Muscle of leg (tissue), 11 donors: ENCODE data around the gene KIF5A. TPM values are rescaled to one million over a fixed set of nuclear protein-coding genes. Genes with fewer than 3 reads are reported as not detected.
A peak's percentile ranks its signal among the peaks of the same experiment; 100 is the strongest.
"Not testable (repeated sequence)": the region's sequence is repeated elsewhere in the genome, so short reads cannot be mapped to it uniquely, and the experiment has no call there.

Experiments
- DNase-seq: peaks from one replicate; pipeline ENCODE4 v3.0.0; 2013
- H3K27ac ChIP-seq: one replicate; pipeline ENCODE4 v1.5.1; 2013; ENCODE audit warnings: mild to moderate bottlenecking, low read length, control low read depth
- H3K27me3 ChIP-seq: one replicate; pipeline ENCODE4 v1.6.1; 2013; ENCODE audit warnings: low read length; ENCODE audit not compliant: control insufficient read depth, insufficient read depth
- H3K36me3 ChIP-seq: one replicate; pipeline ENCODE4 v1.6.1; 2013; ENCODE audit warnings: low read length; ENCODE audit not compliant: control insufficient read depth, insufficient read depth
- H3K4me1 ChIP-seq: one replicate; pipeline ENCODE4 v1.6.1; 2013; ENCODE audit warnings: low read length; ENCODE audit not compliant: control insufficient read depth, insufficient read depth
- H3K4me3 ChIP-seq: one replicate; pipeline ENCODE4 v1.5.1; 2013; ENCODE audit warnings: low read length, control low read depth
- H3K9me3 ChIP-seq: replicated peaks from 2 replicates; pipeline ENCODE4 v1.6.1; 2013; ENCODE audit warnings: low read depth, low read length; ENCODE audit not compliant: control insufficient read depth
- WGBS: methylation state at CpG from one replicate; pipeline ENCODE4 v1.1.5; 2013; ENCODE audit warnings: missing lambda C conversion rate; ENCODE audit not compliant: insufficient coverage; 5-methylcytosine and 5-hydroxymethylcytosine counted together
- polyA plus RNA-seq, 8 donors: library from polyadenylated mRNA; unstranded; fragments of 120-200 nt; gene quantifications; one replicate each; pipeline versions ENCODE4 v1.2.1 to v1.2.3, GENCODE V29; 2013; ENCODE audit warnings: inconsistent platforms in 1 of 8, low replicate concordance in 1 of 8; ENCODE audit not compliant: insufficient read length in 8 of 8, insufficient read depth in 1 of 8
- total RNA-seq: library from RNA; stranded (reverse); fragments of 120-200 nt; gene quantifications from one replicate; pipeline ENCODE4 v1.2.4, GENCODE V29; 2013

Gene KIF5A
- total and polyA plus RNA-seq, 9 donors, result 0.04 to 0.85 (median 0.11) TPM; not detected in 1

DNA sequence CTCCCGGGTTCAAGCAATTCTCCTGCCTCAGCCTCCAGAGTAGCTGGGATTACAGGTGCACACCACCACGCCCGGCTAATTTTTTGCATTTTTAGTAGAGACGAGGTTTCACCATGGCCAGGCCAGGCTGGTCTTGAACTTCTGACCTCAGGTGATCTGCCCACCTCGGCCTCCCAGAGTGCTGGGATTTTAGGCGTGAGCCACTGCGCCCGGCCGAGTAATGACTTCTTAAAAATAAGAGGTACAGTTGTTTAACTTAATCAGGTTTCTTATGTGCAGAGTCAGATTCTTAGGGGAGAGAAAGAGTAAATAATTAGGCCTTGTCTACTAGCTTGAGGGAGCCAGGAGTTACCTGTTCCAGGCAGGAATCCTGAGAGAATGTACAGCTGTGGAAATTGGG is 35.6 kb upstream of the KIF5A start:
- Histone ChIP-seq H3K4me1 (peaks cover 14% of the 10 kb centered on the region), H3K36me3 (peaks cover 82% of the 10 kb centered on the region)
- not testable (repeated sequence) for DNase-seq, H3K27me3 ChIP-seq, H3K27ac ChIP-seq, H3K4me3 ChIP-seq, H3K9me3 ChIP-seq
- 92% methylated on average over 9 of the region's 9 CpGs for WGBS

DNA sequence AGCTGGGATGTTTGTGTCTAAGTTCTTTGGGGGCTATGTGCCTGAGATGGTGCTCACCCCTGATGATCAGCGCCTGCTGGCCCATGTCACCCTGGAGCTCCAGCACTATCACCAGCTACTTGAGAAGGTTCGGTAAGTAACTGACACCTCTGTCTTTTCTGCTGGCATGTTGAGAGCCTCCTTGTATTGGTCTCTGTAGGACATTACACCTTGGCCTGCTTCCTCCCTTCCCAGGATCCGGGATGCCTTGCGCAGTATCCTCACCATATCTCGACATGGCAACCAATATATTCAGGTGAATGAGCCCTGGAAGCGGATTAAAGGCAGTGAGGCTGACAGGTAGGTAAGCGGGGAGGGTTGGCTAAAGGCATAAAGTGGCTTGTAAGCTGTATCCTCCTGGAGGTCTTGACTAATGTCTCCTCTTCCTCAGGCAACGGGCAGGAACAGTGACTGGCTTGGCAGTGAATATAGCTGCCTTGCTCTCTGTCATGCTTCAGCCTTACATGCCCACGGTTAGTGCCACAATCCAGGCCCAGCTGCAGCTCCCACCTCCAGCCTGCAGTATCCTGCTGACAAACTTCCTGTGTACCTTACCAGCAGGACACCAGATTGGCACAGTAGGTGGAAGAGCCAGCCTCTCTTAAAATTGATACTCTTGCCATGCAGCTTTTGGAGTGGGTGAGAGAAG is 35.0 kb upstream of the KIF5A start:
- 90% methylated on average over 6 of the region's 9 CpGs for WGBS
- Histone ChIP-seq H3K27ac (no peak overlapping the region), H3K9me3 (no peaks in the 10 kb centered on the region), H3K4me1 (peaks cover 19% of the 10 kb centered on the region), H3K4me3 (no peak overlapping the region), H3K27me3 (no peaks in the 10 kb centered on the region), H3K36me3 (peaks cover 77% of the 10 kb centered on the region)
- no peak for DNase-seq

DNA sequence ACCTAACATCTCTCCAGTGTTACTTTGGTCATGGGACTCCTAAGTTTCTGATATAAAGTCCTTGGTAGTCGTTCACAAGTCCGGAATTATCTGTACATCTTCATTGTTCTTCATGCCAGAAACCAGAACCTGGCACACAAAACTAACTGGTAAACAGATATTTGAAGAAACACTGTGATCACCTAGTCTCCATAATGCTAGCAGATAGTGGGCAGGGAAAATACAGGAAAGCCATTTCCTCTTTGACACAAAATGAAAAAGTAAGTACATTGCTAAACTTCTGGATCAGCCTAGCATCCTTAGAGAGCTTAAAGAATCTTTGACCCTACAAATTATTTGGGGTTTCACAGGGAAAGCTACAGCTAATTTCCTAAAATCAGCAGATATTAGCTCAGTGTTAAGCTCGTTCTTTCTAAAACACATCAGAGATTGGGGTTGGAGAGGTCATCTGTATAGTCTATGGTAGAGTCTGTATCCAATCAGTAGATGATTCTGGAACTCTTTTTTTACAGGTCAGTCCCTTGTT is 34.4 kb upstream of the KIF5A start:
- no peak for DNase-seq
- no CpG with 5 or more reads among the region's 3 CpGs for WGBS
- Histone ChIP-seq H3K27me3 (no peaks in the 10 kb centered on the region), H3K36me3 (peaks cover 71% of the 10 kb centered on the region), H3K9me3 (no peaks in the 10 kb centered on the region), H3K4me1 (peaks cover 19% of the 10 kb centered on the region), H3K4me3 (no peak overlapping the region), H3K27ac (no peak overlapping the region)

DNA sequence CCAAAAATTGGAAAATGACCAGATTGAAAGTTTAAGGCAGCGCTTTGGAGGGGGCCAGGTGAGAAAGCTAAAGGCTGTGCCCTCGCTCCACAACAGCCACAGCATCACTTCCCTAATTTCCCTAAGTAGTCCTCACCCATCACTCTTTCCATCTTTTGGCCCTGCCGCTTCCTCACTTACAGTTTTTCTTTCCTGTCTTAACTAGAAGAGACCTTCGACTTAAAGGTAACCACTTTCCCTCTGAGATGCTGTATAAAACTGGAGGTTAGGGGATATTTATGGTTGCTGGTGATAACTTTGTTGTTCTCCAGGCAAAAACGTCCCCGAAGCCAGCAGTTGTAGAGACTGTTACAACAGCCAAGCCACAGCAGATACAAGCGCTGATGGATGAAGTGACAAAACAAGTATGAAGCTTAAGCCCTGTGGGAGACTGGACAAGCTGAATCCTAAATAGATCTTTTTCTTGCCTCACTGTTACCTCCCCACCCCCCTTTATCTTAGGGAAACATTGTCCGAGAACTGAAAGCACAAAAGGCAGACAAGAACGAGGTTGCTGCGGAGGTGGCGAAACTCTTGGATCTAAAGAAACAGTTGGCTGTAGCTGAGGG is 33.8 kb upstream of the KIF5A start:
- Histone ChIP-seq H3K4me1 (peaks cover 22% of the 10 kb centered on the region), H3K4me3 (no peak overlapping the region), H3K27me3 (no peaks in the 10 kb centered on the region), H3K9me3 (no peaks in the 10 kb centered on the region), H3K27ac (no peak overlapping the region), H3K36me3 (peaks cover 66% of the 10 kb centered on the region)
- WGBS, result 92% methylated on average over 6 of the region's 11 CpGs
- no peak for DNase-seq

DNA sequence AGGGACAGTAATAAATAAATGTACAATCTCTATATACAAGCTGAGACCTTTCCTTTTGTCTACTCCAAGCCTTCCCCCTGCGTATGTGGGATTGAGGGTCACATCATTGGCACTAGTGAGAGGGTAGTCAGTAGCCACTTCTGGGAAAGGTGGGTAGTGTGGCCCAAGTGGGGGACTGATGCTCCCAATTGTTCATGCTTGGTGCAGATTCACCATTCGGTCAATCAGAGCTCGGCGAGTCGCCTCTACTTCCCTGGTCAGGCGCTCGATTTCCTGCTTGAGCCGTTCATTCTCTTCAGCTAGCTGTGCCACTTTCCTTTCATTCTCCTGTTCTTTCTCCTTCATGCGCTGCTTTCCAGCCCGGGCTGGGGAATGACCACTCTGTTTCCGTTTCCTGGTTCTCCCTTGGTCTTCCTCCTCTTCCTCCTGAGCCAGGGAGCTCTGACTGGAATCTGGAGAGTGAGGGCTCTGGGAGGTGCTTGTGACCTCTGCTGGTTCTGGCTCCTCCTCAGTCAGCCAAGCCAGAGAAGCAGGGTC is 33.2 kb upstream of the KIF5A start:
- Histone ChIP-seq H3K4me1 (peaks cover 29% of the 10 kb centered on the region), H3K27ac (no peak overlapping the region), H3K9me3 (no peaks in the 10 kb centered on the region), H3K27me3 (no peaks in the 10 kb centered on the region), H3K4me3 (no peak overlapping the region), H3K36me3 (peaks cover 60% of the 10 kb centered on the region)
- WGBS, result 91% methylated on average over 8 of the region's 11 CpGs
- no peak for DNase-seq

DNA sequence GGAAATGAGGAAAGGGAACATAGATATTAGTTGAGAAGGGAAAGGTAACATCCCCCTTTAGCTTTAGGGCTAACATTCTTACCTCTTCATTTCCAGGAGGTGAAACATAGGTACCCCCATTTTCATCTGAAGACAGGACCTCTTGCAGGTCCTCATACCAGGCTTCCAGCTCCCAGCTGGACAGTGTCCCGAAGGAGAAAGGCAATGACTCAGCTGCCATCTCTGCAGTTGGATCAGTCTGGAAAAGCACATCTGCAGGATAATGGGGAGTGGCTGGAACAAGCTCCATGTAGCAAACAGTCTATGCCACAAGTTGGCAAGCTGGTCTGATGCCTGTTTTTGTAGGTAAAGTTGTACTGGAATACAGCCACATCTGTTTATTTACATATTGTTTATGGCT is 32.7 kb upstream of the KIF5A start:
- H3K36me3 ChIP-seq, result peaks cover 55% of the 10 kb centered on the region
- no peak for DNase-seq
- 90% methylated on average over 1 of the region's 1 CpG for WGBS

DNA sequence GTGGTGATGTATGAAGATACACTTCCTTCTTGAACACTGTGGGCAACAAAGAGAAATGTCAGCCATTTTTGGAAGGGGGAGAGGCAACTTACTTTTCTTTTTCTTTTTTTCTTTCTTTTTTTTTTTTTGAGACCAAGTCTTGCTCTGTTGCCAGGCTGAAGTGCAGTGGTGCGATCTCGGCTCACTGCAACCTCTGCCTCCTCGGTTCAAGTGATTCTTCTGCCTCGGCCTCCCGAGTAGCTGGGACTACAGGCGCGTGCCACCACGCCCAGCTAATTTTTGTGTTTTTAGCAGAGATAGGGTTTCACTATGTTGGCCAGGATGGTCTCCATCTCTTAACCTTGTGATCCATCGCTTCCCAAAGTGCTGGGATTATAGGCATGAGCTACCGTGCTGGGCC is 32.1 kb upstream of the KIF5A start:
- peaks cover 50% of the 10 kb centered on the region for H3K36me3 ChIP-seq
- not testable (repeated sequence) for H3K4me3 ChIP-seq, DNase-seq, H3K9me3 ChIP-seq, H3K27me3 ChIP-seq
- 76% methylated on average over 4 of the region's 10 CpGs for WGBS
- H3K4me1 ChIP-seq, result peaks cover 35% of the 10 kb centered on the region
- peak overlapping the region; percentile 49 for H3K27ac ChIP-seq

More for the DNA sequence above, 32.7 kb upstream of the KIF5A start:
- peaks cover 34% of the 10 kb centered on the region for H3K4me1 ChIP-seq
- no peaks in the 10 kb centered on the region for H3K9me3 ChIP-seq
- H3K4me3 ChIP-seq, result no peak overlapping the region
- H3K27ac ChIP-seq, result no peak overlapping the region
- no peaks in the 10 kb centered on the region for H3K27me3 ChIP-seq

DNA sequence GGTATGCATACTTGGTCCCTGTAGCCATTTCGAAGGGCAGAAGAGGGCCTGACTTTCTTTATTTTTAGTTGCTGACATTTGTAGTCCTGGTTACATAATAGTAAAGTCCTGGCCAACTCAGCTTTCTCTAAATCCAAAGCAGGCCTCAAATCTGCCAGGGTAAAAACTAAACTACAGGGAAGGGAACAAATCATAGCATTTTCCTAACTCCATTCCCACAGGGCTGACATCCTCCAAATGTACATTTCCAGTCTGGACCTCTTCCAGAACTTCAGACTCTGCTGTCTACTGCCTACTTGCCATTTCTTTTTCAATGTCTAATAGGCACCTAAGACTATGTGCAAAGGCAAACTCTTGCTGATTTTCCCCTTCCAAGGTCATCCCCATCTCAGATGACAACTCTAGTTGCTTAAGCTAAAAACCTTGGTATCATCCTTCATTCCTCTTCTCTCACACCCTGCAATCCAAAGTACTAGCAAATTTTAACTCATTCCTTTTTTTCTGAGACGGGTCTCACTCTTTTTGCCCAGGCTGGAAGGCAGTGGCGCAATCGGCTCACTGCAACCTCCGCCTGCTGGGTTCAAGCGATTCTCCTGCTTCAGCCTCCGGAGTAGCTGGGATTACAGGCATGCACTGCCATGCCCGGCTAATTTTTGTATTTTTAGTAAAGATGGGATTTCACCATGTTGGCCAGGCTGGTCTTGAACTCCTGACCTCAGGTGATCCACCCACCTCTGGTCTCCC is 31.5 kb upstream of the KIF5A start:
- H3K4me1 ChIP-seq, result peaks cover 38% of the 10 kb centered on the region
- H3K9me3 ChIP-seq, result no peaks in the 10 kb centered on the region
- no peak overlapping the region for H3K4me3 ChIP-seq
- peaks cover 44% of the 10 kb centered on the region for H3K36me3 ChIP-seq
- H3K27me3 ChIP-seq, result no peaks in the 10 kb centered on the region
- H3K27ac ChIP-seq, result peak overlapping the region; percentile 49
- WGBS, result 90% methylated on average over 6 of the region's 8 CpGs
- peak; percentile 84 for DNase-seq

DNA sequence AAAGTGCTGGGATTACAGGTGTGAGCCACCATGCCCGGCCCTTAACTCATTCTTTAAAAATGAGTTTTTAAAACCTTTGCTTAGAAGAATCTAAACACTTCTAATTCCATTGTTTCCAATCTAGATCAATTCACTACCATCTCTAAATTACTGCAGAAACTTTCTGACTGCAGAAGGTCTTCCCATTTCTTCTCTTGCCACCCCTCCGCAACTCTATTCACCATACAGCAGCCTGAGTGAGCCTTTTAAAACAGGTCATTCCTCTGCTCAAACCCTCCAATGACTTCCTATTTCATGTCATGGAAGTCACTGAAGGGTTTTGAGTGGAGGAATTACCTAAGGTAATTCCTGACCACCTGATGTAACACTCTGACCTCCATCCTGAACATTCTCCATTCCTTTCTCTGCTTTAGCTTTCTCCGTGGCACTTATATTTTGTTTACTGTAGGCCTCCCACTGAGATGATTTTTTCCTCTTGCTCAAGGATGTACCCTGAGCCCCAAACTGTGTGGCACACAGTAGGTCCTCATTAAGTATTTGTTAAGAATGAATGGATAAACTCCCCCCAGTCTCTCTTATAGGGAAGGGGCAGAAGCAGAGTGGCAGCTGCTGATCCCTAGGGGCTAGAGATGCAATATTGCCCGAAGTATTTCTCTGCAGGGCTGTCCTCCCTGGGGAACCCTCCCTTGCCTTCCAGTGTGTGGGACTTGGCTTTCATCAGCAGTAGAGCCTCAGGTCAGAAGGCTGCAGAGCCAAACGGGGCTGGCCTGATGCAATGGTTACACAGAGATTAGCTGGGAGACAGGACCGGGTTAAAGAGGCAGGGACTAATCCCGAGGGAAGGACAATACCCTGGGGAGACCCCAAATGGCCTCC is 30.7 kb upstream of the KIF5A start:
- Histone ChIP-seq H3K27me3 (no peaks in the 10 kb centered on the region), H3K4me1 (peaks cover 46% of the 10 kb centered on the region), H3K36me3 (peaks cover 42% of the 10 kb centered on the region), H3K9me3 (no peaks in the 10 kb centered on the region), H3K27ac (peak overlapping the region; percentile 100), H3K4me3 (peak overlapping the region; percentile 98)
- DNase-seq, result no peak
- 16% methylated on average over 5 of the region's 7 CpGs for WGBS
